GM18499 (cell line): Measurements from ENCODE around the gene FAM170B.

ENCODE experiments used
- ATAC-seq: cut with Tn5 transposase; IDR thresholded peaks from one replicate; pipeline ENCODE4 v1.9.1; 2021; ENCODE audit warnings: moderate number of reproducible peaks; ENCODE audit not compliant: insufficient read depth, unreplicated experiment

The FAM170B gene

GRCh38 chr10:49170632-49171325 lies 37.0 kb upstream of the FAM170B start:
- ATAC-seq, result no peak

- no peak for ATAC-seq
Observed at GRCh38 chr10:49169776-49170175, 36.0 kb upstream of the FAM170B start.

- ATAC-seq, result no peak
Observed at GRCh38 chr10:49168831-49169500, 35.1 kb upstream of the FAM170B start.

DNA sequence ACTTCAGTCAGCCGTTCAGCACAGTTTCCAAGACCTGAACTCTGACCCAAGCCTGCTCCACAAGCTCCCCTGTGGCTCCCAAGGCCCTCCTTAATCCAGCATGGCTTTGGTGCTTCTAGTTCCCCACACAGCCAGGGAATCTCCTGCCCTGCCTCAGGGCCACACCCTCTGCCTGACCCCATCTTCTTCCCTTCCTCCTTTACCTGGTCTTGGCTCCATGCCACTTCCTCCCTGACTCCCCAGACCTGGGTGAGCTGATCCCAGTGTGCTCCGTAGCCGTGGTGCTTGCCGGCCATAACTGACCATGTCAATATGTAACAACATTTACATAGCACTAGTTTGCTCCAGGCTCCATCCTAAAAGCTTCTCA lies 34.3 kb upstream of the FAM170B start:
- ATAC-seq, result no peak

GRCh38 chr10:49167425-49168170 lies 33.8 kb upstream of the FAM170B start:
- no peak for ATAC-seq

GRCh38 chr10:49166484-49167400 lies 32.9 kb upstream of the FAM170B start:
- no peak for ATAC-seq

DNA sequence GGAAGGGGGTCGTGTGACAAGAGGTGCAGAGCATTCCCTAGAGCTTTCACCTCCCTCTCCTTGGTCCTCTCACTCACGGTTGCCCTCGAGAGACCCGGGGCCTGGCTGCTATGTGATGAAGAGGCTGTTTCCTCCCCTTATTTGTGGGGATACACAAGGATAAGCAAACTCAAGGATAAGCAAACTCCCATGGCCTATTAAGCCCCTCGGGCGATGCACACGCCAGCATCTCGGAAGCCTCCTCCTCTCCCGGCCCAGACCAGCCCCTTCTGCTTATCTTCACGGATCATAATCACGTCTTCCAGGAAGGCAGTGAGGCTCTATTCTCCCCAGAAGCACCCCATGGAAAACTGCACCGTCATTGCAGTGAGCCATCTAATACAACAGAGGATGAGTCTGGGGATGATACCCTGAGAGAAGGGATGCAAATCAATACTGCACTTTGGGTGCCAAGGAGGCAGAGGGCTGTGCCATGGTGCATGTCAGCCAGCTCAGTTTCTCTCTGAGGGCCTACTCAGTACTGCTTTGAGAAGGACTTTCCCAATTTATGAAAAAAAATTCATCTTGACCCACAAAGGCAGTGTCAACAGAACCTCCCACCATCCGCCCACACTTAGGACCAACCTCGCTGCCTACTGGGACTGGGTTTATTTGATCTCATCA lies 32.1 kb upstream of the FAM170B start:
- ATAC-seq, result no peak

DNA sequence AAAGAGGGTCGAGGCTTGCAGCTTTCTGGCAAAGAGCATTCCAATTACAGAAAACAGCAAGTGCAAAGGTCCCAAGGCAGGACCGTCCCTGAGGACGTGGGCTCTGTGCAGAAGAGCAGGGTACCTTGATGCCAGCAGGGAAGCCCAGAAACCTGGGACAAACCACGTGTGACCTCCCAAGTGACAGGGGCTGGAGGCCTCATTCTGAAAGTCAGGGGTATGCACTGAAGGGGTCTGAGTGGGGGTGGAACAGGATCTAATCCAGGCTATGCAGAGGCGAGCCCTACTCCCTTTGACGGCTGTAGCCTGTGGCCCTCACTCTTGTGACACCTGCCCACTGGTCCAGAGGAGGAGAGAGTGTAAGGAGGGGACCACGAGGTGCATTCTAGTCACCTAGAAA lies 31.4 kb upstream of the FAM170B start:
- ATAC-seq, result no peak

DNA sequence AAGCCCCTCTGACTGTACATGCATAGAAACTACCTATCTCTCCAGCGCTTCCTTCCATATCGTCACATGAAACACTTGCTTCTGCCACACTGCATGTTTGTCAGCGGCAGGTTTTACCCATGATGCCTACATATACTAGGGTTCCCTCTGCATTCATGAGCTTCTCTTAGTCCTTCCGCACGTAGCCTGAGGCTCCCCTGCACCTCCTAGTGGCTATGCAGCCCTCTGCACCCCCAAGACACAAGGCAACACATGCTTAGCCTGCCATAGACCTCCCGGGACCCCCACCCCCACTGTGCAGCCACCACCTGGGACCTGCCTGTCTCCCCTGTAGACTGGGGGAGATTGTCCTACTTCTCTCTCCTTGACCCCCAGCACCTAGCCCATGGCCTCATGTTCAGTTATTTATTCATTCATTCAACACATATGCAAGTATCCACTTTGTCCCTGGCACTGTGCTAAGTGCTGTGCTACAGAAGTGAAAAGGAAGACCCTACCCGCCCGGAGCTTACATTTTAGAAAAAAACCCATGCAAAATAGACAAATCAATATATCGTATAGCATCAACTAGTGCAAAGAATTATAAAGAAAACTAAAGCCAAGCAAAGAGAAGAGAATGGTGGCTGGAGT lies 30.9 kb upstream of the FAM170B start:
- peak; percentile 69 for ATAC-seq

GRCh38 chr10:49163741-49164140 lies 29.9 kb upstream of the FAM170B start:
- no peak for ATAC-seq

- no peak for ATAC-seq
Observed at GRCh38 chr10:49162761-49163310, 29.0 kb upstream of the FAM170B start.

DNA sequence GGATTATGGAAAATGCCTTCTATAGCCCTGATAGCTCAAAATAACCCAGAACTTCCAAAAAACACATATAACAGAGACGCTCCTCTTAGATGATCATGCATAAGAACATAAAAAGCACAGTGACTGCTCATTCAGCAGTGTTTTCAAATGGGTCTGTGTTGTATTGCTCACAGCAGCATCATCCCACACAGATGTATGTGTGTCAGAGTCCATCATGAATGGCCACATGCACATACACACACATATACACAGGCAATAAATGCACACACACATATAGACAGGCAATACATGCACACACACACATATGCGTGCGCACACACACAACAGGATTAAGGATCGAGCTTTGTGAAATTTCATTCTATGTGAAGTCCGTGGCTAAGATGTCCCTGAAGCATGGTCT lies 28.2 kb upstream of the FAM170B start:
- no peak for ATAC-seq

- no peak for ATAC-seq
Observed at GRCh38 chr10:49161411-49161997, 27.7 kb upstream of the FAM170B start.

DNA sequence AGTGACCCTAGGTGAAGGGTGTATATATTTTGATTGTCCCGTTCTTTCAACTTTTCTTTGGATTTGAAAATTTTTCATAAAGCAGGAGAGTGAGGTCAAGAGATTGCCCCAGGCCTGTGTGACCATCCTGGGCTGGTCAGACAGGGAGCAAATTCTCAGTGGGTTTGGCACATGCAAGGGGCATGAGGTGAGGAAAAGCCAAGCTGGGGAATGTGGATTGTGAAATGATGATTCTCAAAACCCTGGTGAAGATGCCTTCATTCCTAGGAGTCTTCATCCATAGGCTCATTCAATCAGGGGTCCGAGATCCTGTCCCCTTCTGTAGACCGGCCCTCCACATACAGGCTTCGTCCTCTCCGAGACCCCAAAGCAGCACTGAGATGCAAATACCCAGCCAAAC lies 27.0 kb upstream of the FAM170B start:
- no peak for ATAC-seq

DNA sequence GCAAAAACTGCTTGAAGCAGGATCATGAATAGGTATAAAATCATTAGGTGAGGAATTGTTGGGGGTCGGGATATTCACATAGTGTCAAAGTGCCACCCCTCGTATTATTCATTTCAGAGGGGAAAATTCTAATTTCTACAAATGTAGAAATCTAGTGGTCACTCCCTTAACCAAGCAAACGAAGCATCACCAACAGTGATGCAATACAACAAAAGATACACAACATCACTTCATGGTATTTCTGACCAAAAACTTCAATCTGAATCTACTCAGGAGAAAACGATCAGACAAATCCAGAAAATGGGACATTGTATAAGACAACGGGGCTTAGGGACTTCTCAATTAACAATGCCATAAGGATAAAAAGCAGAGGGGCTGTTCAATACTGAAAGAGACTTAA lies 26.3 kb upstream of the FAM170B start:
- no peak for ATAC-seq

GRCh38 chr10:49158915-49159314 lies 25.1 kb upstream of the FAM170B start:
- no peak for ATAC-seq

DNA sequence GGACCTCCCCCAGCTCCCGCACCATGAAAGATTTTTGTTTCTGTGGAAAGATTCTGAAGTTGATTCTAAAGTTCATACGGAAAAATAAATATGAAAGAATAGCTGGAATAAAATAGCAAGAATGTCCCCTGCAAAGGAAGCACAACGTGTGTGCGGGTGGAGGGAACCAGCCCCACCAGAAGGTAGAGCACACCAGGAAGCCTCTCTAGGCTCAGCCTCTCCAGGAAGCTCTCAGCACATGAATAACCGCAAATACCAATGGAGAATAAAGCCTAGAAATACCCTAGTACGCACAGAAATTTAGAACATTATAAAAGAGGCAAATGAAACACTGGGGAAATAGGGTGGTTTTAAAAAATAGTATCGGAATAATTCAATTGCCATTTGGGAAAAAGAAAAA lies 24.6 kb upstream of the FAM170B start:
- ATAC-seq, result no peak

- ATAC-seq, result no peak
Observed at GRCh38 chr10:49157229-49157628, 23.4 kb upstream of the FAM170B start.

DNA sequence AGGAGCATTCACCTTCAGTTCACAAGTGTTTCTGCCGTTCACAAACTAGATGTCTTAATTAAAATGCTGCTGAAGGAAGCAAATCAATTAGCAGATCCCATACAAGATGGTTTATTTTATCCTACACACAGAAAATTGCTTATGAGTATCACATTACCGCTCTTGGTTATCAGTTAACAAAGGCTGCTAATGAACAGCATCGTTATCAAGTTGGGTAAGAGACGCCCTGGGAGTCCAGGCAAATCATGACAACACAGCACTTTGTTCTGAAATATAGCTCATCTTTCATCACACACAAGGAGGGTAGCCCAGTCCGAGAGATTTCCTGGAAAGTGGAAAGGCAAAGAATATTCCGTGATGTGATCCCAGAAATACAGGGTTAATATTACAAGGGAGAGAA lies 20.8 kb upstream of the FAM170B start:
- no peak for ATAC-seq
